AG04450 (cell line): ENCODE measurements around the gene PAIP2B. TPM values are rescaled to one million over a fixed set of nuclear protein-coding genes. Genes with fewer than 3 reads are reported as not detected.

Experiments used
- CTCF ChIA-PET: fragments of 300-600, 350-600 bp; formaldehyde crosslinking; extraction: SDS; loops from one replicate; lab custom pipeline; 2022; ENCODE audit warnings: antibody characterized with exemption, inconsistent platforms; lab: Charles Lee
- POLR2A ChIA-PET: fragments of 350-600 bp; formaldehyde crosslinking; extraction: SDS; loops from one replicate; lab custom pipeline; 2021; ENCODE audit warnings: antibody characterized with exemption, inconsistent platforms; lab: Yijun Ruan, JAX
- DNase-seq: peaks from one replicate; pipeline ENCODE4 v3.0.0-alpha.2; 2011; ENCODE audit warnings: low read depth, low spot score
- H3K27ac ChIP-seq: one replicate; pipeline ENCODE4 v1.5.1; 2012; ENCODE audit warnings: low read depth, low read length, control low read depth
- H3K27me3 ChIP-seq: one replicate; pipeline ENCODE4 v1.6.0; 2012; ENCODE audit warnings: low read length; ENCODE audit not compliant: control insufficient read depth, insufficient read depth
- H3K4me3 ChIP-seq: 2 replicates; pipeline ENCODE4 v1.5.1; 2011; ENCODE audit warnings: mild to moderate bottlenecking, low read depth, low read length, control low read depth
- H3K9me3 ChIP-seq: 2 replicates; pipeline ENCODE4 v1.5.1; 2012; ENCODE audit warnings: low read length; ENCODE audit not compliant: control insufficient read depth, insufficient read depth
- polyA plus RNA-seq: library from polyadenylated mRNA; depleted of rRNA; stranded (reverse); fragments of >200 nt; gene quantifications from 2 replicates; pipeline ENCODE4 v1.2.3, GENCODE V29; 2011
- TF ChIP-seq, protein P1 (sequence below): IDR thresholded peaks from 2 replicates; pipeline ENCODE4 v1.5.1; 2011; ENCODE audit warnings: low read depth, low read length, control low read depth, inconsistent platforms

The PAIP2B gene
- polyA plus RNA-seq, 1 experiment = 0.24 TPM

GRCh38 chr2:71150082-71150816, 76.7 kb downstream of the PAIP2B start:
- DNase-seq = no peak
- TF ChIP-seq, protein P1, sequence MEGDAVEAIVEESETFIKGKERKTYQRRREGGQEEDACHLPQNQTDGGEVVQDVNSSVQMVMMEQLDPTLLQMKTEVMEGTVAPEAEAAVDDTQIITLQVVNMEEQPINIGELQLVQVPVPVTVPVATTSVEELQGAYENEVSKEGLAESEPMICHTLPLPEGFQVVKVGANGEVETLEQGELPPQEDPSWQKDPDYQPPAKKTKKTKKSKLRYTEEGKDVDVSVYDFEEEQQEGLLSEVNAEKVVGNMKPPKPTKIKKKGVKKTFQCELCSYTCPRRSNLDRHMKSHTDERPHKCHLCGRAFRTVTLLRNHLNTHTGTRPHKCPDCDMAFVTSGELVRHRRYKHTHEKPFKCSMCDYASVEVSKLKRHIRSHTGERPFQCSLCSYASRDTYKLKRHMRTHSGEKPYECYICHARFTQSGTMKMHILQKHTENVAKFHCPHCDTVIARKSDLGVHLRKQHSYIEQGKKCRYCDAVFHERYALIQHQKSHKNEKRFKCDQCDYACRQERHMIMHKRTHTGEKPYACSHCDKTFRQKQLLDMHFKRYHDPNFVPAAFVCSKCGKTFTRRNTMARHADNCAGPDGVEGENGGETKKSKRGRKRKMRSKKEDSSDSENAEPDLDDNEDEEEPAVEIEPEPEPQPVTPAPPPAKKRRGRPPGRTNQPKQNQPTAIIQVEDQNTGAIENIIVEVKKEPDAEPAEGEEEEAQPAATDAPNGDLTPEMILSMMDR = no peak
- CTCF ChIA-PET = interaction anchor here (1.6 kb wide), 1 partner anchor 80 kb away, joined by 3 read pairs; no protein-coding TSS in a partner anchor

DNA sequence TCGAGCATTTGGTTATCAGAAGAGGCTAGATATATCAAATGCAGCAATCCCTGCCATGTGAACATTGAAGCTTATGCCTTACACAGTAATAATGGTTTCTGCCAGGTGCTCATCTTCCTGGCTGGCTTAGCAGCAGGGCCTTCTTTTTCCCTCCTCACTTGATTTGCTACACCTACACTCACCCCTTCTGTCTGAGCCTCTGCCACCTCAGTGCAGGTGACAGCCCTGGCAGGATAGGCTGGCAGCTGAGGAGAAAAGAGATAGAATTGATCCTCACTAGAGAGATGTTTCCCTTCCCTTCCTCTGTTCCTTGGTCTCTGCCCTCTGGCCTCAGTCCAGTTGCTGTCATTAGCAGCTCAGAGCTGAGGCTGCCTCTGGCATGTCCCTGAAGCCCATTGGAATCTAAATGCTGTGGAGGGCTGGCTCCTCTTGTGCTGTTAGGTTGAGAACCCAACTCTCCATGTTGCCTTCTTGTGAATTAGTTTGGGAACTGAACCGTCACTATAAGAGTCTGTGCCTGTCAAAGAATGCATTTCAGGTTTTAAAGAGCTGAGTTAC, 78.3 kb downstream of the PAIP2B start:
- POLR2A ChIA-PET = interaction anchor here (2.1 kb wide), 1 partner anchor 18 kb away, joined by 4 read pairs; the partner anchor contains the start of gene MPHOSPH10
- Histone ChIP-seq H3K9me3 (no peaks in the 10 kb centered on the region), H3K4me3 (no peak overlapping the region), H3K27me3 (no peaks in the 10 kb centered on the region), H3K27ac (no peak overlapping the region)
- CTCF ChIA-PET = interaction anchor here (0.6 to 1.1 kb wide), 2 partner anchors 9 to 48 kb away, joined by 3 to 5 read pairs; no protein-coding TSS in a partner anchor
- no peak for DNase-seq
- TF ChIP-seq, protein P1 = no peak

More at GRCh38 chr2:71150082-71150816, 76.7 kb downstream of the PAIP2B start:
- Histone ChIP-seq H3K27me3 (peaks cover under 1% of the 10 kb centered on the region), H3K27ac (no peak overlapping the region), H3K4me3 (no peak overlapping the region), H3K9me3 (no peaks in the 10 kb centered on the region)
- POLR2A ChIA-PET = interaction anchor here (0.9 to 2.1 kb wide), 2 partner anchors 20 to 82 kb away, joined by 3 to 4 read pairs; partner anchors contain the start of genes MPHOSPH10 and NAGK

- POLR2A ChIA-PET = no interaction called here
- Histone ChIP-seq H3K27ac (no peak overlapping the region), H3K4me3 (no peak overlapping the region), H3K27me3 (no peaks in the 10 kb centered on the region), H3K9me3 (no peaks in the 10 kb centered on the region)
- DNase-seq = no peak
- CTCF ChIA-PET = interaction anchor here (0.5 to 1.0 kb wide), 2 partner anchors 43 to 293 kb away, joined by 3 to 5 read pairs; no protein-coding TSS in a partner anchor
- TF ChIP-seq, protein P1 = no peak
Measured at GRCh38 chr2:71143782-71144181, 83.1 kb downstream of the PAIP2B start.

GRCh38 chr2:71136174-71136573, 90.7 kb downstream of the PAIP2B start:
- POLR2A ChIA-PET = no interaction called here
- no peak for DNase-seq
- CTCF ChIA-PET = no interaction called here

More at GRCh38 chr2:71136174-71136573, 90.7 kb downstream of the PAIP2B start:
- Histone ChIP-seq H3K27me3 (no peaks in the 10 kb centered on the region), H3K9me3 (no peaks in the 10 kb centered on the region), H3K27ac (no peak overlapping the region), H3K4me3 (no peak overlapping the region)
- TF ChIP-seq, protein P1 = no peak
